Endothelial cell of umbilical vein (primary cell): ENCODE data around the gene EPHA10.

Experiments used
- EZH2 ChIP-seq: IDR thresholded peaks from 2 replicates; pipeline ENCODE4 v1.6.1; 2012; ENCODE audit warnings: borderline replicate concordance, low read depth, mild to moderate bottlenecking, moderate library complexity, low read length, inconsistent platforms; ENCODE audit not compliant: severe bottlenecking
- FOS ChIP-seq: IDR thresholded peaks from 2 replicates; pipeline ENCODE4 v1.6.1; 2011; ENCODE audit warnings: mild to moderate bottlenecking, low read length, moderate library complexity, borderline replicate concordance; ENCODE audit not compliant: insufficient read depth
- POLR2A ChIP-seq: IDR thresholded peaks from 2 replicates; pipeline ENCODE4 v1.6.1; 2012; ENCODE audit warnings: low read depth, mild to moderate bottlenecking, control low read depth, low read length
- TF ChIP-seq, protein P1 (sequence below), 2 donors: IDR thresholded peaks; 1 replicate in 1 of 2; 2 replicates in 1 of 2; pipeline ENCODE4 v1.5.1; 2011; ENCODE audit warnings: low read length in 2 of 2, mild to moderate bottlenecking in 2 of 2, moderate library complexity in 2 of 2, control low read depth in 1 of 2, inconsistent platforms in 1 of 2, low read depth in 1 of 2; ENCODE audit not compliant: insufficient read depth in 1 of 2; ENCODE audit errors: extremely low read depth in 1 of 2
- TF ChIP-seq, protein P2 (sequence below): IDR thresholded peaks from 2 replicates; pipeline ENCODE4 v1.6.1; 2011; ENCODE audit not compliant: insufficient read depth, insufficient read length

DNA sequence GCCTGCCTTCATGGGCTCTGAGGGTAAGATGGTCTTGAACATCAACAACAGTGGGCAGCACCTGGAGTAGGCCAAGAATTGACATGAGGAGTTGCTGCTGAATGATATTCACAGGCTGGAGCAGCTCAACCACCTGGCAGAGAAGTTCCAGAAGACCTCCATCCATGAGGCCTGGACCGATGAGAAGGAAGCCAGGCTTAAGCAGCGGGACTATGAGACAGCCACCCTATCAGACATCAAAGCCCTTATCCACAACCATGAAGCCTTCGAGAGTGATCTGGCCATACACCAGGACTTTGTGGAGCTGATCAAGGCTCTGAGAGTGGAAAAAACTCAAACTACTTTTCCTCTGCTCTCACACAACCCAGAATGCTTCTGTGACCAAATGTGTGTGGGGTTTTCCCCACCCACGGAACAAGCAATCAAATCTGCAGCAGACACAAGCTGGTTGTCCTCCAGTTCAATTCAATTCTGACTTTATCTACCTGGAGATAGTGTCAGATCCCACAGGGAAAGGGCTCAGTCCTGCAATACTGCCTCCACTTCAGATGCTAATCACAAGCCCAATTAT lies 12.1 kb upstream of the EPHA10 start:
- TF ChIP-seq, protein P1, sequence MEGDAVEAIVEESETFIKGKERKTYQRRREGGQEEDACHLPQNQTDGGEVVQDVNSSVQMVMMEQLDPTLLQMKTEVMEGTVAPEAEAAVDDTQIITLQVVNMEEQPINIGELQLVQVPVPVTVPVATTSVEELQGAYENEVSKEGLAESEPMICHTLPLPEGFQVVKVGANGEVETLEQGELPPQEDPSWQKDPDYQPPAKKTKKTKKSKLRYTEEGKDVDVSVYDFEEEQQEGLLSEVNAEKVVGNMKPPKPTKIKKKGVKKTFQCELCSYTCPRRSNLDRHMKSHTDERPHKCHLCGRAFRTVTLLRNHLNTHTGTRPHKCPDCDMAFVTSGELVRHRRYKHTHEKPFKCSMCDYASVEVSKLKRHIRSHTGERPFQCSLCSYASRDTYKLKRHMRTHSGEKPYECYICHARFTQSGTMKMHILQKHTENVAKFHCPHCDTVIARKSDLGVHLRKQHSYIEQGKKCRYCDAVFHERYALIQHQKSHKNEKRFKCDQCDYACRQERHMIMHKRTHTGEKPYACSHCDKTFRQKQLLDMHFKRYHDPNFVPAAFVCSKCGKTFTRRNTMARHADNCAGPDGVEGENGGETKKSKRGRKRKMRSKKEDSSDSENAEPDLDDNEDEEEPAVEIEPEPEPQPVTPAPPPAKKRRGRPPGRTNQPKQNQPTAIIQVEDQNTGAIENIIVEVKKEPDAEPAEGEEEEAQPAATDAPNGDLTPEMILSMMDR (IDR thresholded peaks at IDR 0.05; ENCODE audit: extremely low read depth in 1 of 2, insufficient read depth in 1 of 2, low read depth in 1 of 2, low read length in 2 of 2): no peak
- no peak for TF ChIP-seq FOS
- TF ChIP-seq EZH2: no peak
- no peak for TF ChIP-seq POLR2A
- TF ChIP-seq, protein P2, sequence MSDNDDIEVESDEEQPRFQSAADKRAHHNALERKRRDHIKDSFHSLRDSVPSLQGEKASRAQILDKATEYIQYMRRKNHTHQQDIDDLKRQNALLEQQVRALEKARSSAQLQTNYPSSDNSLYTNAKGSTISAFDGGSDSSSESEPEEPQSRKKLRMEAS: no peak
